ENCODE results near the gene PMM1.
A peak's percentile ranks its signal among the peaks of the same experiment; 100 is the strongest.

The PMM1 gene

DNA sequence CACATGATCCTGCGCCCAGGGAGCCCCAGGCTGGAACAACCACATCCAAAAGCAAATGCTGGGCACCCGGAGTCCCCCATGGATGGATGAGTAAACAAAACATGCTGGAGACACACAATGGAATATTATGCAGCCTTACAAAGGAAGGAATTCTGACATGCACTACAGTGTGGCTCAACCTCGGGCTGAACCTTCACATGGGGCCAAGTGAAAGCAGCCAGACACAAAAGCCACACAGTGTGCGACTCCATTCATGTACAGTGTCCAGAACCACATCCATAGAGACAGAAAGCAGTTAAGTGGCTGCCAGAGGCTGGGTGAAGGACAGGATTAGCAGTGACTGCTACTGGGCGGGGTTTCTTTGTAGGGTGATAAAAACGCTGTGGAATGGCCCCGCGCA lies 55.4 kb downstream of the PMM1 start:
- DNase-seq: no peak

DNA sequence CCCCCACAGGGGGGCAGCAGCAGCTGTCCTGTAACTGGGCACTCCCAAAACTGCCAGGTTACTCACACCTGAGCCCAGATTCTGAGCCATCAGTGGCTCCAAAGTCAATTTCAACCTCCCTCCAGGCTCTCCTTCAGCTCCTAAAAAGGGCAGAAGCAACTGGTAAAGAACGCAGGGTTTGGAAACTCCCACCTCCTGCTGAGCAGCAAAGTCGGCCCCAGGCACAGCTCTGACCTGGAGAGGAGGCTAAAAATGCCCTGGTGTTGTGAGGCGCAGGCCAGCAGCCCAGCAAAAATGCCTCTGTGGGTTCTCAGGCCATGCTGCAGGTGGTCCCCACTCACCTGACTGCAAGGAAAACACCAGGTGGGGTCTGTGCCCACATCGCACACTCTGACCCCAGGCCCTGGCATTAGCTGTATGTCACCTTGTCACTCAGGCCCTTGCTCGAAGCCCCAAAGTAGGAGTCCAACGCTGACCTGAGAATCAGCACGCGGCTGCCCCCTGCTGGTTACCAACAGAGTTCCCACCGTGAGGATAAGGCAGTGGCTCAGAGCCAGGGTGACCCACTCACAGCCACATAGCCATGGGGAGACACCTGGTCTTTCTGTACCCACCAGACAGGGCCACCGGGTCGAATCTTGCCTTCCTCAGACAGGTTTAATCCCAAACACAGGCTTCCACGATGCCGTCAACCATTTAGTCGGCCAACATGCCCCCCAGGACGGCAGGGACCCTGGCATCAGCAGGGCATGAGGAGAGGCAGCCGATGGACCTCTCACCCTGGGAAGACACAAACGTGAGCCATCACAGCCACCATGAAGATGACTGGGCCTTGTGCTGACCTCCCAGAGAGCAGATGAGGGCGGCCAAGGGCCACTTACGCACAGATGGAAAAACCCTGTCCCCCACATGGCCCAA lies 56.5 kb downstream of the PMM1 start:
- DNase-seq: peak; percentile 77

DNA sequence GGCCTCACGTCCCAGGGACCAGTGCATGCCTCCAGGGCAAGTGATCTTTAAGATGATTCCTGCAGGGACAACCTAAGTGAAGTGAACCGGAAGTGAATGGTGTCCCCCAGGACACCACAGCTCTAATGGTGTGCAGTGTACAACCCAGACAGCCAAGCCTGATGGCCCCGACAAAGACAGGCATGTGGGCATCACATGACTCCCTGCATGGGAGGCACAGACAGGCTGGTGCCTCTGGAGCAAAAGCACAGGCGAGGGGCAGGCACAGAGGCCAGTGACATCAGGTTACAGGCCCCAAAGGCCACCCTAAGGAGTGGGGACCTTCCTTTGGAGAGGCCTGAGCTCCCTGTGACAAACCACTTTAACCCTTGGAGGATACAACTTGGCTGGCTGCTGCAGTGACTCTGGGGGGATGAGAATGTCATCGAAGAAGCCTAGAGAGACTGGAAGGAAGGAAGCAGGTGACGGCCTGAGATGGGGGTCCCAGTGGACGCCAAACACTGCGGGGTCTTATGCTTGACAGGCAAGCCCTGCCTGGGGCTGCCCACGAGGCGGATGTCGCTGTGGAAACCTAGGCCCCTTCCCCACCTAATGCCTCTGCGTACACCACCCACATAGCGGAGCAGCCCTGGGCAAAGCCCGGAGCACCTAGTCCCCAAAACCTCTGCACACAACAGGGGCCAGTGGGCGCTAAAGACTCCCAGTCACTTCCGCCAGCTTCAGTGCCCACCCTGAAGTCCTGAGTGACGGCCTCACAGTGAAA lies 57.7 kb downstream of the PMM1 start:
- no peak for DNase-seq

GRCh38 chr22:41530890-41531714 lies 58.5 kb downstream of the PMM1 start:
- no peak for DNase-seq

DNA sequence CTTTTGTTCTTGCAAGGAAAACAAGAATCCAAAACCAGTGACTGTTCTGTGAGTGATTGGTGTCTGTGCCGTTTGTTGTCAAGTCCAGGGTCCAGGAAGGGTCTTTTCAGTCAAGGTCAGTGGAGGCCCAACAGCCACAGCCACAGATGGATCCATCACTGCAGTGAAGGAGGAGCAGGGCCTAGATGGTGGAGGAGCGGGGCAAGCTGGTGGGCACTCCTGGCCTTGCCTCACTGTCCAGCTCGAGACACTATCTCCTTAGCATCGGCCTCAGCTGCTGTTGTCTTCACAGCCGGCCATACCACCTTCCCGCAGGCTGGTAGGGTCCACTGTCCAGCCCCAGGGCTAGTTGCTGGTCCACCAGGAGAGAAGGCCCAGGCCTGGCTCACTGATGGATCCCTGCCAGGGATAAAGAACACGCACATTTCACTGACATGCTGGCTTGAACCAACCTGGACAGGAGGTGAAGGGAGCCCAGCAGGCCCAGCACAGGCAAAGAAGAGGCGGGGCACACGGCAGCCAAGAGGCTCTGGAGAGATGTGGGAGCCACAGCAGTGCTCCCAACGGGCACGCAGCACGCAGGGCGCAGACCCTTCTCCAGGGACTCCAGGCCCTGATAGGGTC lies 60.6 kb downstream of the PMM1 start:
- DNase-seq: peak; percentile 21

DNA sequence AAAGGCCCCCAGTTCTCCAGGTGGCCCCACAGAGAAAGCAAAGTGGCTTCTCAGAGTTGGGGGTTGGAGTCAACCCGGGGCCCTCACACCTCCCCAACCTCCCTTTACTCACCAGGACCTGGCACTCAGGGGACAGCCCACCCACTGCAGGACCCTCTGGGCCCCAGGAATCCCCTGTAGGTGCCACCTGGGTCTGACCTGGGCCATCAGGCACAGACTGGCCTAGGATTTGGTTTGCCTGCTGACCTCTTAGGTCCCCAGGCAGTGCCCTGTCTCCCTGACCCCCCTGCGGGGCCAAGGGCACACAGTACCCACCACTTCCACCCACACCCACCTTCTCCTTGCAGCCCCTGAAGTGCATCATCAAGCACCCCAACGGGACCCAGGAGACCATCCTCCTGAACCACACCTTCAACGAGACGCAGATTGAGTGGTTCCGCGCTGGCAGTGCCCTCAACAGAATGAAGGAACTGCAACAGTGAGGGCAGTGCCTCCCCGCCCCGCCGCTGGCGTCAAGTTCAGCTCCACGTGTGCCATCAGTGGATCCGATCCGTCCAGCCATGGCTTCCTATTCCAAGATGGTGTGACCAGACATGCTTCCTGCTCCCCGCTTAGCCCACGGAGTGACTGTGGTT lies 61.4 kb downstream of the PMM1 start:
- no peak for DNase-seq
